ENCODE results near the gene PTH1R. TPM values are rescaled to one million over a fixed set of nuclear protein-coding genes. Genes with fewer than 3 reads are reported as not detected.

PTH1R gene
- total RNA-seq, result 5.6 and 5.7 TPM in 2 replicates
- 3.6 TPM for polyA plus RNA-seq (2012)

GRCh38 chr3:46877406-46878125 lies at the start of gene PTH1R:
Gene PTH1R (plus strand): TSS chr3:46877721. CDS start chr3:46883560, 5,839 bp downstream.
- DNase-seq (ENCODE audit: low read depth), result no peak

GRCh38 chr3:46829699-46830208 lies 47.8 kb upstream of the PTH1R start:
- no peak for DNase-seq (ENCODE audit: low read depth)

- DNase-seq (ENCODE audit: low read depth), result no peak
These were observed 46.7 kb upstream of the PTH1R start for GRCh38 chr3:46830801-46831200.

- DNase-seq (ENCODE audit: low read depth), result no peak
These were observed 46.2 kb upstream of the PTH1R start for GRCh38 chr3:46831316-46831715.

GRCh38 chr3:46831841-46832240 lies 45.7 kb upstream of the PTH1R start:
- DNase-seq (ENCODE audit: low read depth), result no peak

- no peak for DNase-seq (ENCODE audit: low read depth)
These were observed 43.9 kb upstream of the PTH1R start for GRCh38 chr3:46833346-46834300.

GRCh38 chr3:46835054-46835453 lies 42.5 kb upstream of the PTH1R start:
- DNase-seq (ENCODE audit: low read depth), result no peak

- DNase-seq (ENCODE audit: low read depth), result no peak
These were observed 42.0 kb upstream of the PTH1R start for GRCh38 chr3:46835491-46835890.

- no peak for DNase-seq (ENCODE audit: low read depth)
These were observed 39.2 kb upstream of the PTH1R start for GRCh38 chr3:46838301-46838700.

GRCh38 chr3:46840491-46840890 lies 37.0 kb upstream of the PTH1R start:
- no peak for DNase-seq (ENCODE audit: low read depth)

GRCh38 chr3:46843508-46843907 lies 34.0 kb upstream of the PTH1R start:
- DNase-seq (ENCODE audit: low read depth), result no peak

GRCh38 chr3:46844397-46844796 lies 33.1 kb upstream of the PTH1R start:
- DNase-seq (ENCODE audit: low read depth), result no peak

- no peak for DNase-seq (ENCODE audit: low read depth)
These were observed 32.6 kb upstream of the PTH1R start for GRCh38 chr3:46844881-46845312.

GRCh38 chr3:46845397-46845859 lies 32.1 kb upstream of the PTH1R start:
- DNase-seq (ENCODE audit: low read depth), result peak; percentile 68

- peak; percentile 69 for DNase-seq (ENCODE audit: low read depth)
These were observed 31.5 kb upstream of the PTH1R start for GRCh38 chr3:46845860-46846623.

GRCh38 chr3:46846624-46847542 lies 30.6 kb upstream of the PTH1R start:
- DNase-seq (ENCODE audit: low read depth), result no peak

- DNase-seq (ENCODE audit: low read depth), result no peak
These were observed 29.8 kb upstream of the PTH1R start for GRCh38 chr3:46847744-46848143.

- no peak for DNase-seq (ENCODE audit: low read depth)
These were observed 29.1 kb upstream of the PTH1R start for GRCh38 chr3:46848271-46849044.

GRCh38 chr3:46849045-46849631 lies 28.4 kb upstream of the PTH1R start:
- DNase-seq (ENCODE audit: low read depth), result no peak

Measured in myocyte (in vitro differentiated cells).